Measurements from ENCODE around the gene POLN.
"Not testable (repeated sequence)": the region's sequence is repeated elsewhere in the genome, so short reads cannot be mapped to it uniquely, and the experiment has no call there.

POLN gene

DNA sequence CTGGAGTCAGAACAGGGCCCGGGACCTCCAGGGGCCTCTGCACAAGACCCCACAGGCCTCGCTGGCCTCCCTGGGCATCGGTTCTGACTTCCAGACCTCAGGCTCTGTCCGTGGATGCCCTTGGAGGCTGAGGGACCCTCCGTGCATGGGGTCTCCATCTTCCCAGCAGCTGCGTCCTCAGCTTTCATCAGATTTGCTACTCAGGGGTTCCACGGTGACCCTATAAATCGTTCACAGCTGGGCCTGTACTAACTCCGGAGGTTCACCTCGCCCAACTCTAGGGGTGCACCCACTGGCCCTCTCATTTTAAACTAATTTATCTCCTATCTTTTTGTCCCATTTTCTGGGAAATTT lies 33.1 kb upstream of the POLN start:
- DNase-seq, result not testable (repeated sequence)

- DNase-seq, result no peak
Observed at GRCh38 chr4:2274320-2275043, 32.6 kb upstream of the POLN start.

DNA sequence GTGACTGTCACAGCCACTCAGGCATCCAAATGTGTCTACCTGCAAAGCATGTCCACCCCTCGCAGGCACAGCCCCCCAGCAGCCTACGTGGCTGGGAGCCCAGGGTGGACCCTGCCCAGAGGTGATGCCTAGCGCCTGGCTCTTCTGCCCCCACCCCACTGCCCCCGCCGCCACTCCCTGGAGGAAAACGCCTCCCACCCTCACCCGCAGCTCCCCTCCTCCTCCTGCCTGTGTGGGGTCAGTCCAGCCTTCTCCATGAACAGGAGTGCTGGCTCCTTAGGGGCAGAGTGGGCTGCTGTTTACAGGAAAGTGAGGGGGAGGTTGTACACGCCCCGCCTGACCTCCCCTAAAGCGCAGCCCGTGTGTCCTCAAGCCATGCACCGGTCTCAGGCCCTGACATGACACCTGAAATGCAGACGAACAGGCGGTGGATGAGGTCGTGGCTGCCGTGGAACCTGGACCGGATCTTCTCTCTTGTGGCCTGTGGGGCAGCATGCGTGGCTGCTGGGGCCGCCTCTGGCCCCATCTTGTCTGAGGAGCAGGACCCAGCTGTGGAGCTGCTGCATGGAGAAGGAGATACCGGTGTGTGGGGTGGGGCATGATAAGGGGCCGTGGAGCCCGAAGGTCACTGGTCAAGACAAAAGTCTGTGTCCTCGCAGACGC lies 31.9 kb upstream of the POLN start:
- DNase-seq, result no peak

- no peak for DNase-seq
Observed at GRCh38 chr4:2273221-2273620, 31.3 kb upstream of the POLN start.

DNA sequence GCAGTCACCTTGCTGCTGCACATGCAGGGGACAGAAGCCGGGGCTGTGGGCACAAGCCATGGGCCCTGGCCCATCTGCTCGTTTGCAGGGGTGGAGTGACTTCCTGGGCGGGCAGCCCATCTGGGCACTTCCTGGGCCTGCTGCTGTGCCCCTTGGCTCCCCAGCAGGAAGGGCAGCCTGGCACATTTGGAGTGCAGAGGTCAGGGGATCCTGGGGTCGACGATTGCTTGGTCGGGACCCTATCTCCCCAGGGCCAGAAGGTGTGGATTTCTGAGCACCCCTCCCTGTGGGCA lies 30.9 kb upstream of the POLN start:
- DNase-seq, result no peak

GRCh38 chr4:2272026-2272827 lies 30.3 kb upstream of the POLN start:
- no peak for DNase-seq

DNA sequence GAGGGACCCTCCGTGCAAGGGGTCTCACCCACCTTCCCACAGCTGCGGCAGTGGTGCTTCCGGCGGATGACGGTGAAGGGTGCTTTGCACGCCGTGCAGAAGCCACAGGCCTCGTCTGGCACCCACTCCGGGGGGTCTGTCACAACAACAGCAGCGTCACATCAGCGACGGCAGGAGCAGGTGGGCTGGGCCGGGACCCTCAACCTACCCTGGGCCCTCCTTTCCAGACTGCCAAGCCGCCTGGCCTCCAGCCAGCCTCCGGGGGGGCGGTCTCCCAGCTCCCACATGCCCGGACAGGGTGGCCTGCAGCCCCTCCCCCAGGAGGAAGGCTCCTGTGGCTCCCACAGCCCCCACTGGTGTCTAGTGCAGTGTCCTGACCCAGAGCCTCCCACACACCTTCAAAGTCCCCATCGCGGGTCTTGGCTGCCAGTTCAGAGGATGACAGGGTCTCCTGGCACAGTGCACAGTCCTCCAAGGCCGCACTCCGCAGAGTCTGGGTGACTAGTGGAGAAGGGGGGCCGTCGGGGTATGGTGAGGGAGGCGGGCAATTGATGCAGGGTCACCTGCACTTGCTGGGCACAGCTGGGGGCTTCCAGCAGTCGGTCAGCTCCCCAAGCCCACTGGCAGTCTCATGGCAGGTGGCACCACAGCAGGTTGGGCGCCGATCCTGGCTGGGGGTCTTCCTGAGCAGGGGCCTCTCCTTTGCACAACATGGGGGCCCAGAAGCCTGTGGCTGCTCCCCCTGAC lies 29.5 kb upstream of the POLN start:
- DNase-seq, result no peak

DNA sequence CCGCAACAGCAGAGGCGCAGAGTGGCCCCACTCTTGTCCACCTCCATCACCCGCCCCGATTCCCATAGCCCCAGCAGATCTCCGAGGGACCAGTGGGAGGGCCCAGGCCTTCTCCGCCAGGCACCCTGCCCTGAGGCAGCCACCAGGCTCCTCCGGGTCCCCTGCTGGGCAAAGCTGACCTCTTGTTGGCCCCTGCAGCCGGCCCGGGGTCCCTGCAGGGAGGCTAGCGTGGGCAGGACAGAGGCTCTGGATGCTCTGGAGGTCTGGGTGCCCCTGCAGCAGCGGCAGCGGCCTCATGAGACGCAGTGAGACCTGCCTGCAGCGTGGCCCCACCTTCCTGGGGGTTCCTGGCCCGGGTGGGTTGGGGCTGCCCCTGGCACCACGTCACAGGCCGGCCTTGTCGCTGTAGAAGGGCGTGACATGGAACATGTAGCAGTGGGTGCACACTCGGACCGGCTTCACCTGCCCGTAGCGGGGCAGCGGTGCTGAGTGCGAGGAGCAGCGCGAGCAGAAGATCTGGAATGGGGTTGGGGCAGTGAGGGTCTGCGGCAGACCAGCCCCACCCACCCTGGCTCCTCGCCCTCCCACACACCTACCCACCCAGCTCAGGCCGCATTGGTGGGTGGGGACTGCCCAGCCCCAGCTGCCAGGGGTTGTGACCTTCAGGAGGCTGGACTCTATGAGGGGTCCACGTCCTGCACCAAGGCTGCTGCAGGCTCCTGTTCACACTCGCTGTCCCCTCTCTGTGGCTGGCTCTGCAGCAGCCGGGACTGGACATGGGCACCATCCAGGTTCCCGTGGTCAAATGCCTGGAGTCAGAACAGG lies 28.6 kb upstream of the POLN start:
- no peak for DNase-seq

GRCh38 chr4:2269618-2270163 lies 27.8 kb upstream of the POLN start:
- DNase-seq, result no peak

- DNase-seq, result no peak
Observed at GRCh38 chr4:2269206-2269531, 27.2 kb upstream of the POLN start.

GRCh38 chr4:2268357-2269205 lies 26.7 kb upstream of the POLN start:
- DNase-seq, result no peak

DNA sequence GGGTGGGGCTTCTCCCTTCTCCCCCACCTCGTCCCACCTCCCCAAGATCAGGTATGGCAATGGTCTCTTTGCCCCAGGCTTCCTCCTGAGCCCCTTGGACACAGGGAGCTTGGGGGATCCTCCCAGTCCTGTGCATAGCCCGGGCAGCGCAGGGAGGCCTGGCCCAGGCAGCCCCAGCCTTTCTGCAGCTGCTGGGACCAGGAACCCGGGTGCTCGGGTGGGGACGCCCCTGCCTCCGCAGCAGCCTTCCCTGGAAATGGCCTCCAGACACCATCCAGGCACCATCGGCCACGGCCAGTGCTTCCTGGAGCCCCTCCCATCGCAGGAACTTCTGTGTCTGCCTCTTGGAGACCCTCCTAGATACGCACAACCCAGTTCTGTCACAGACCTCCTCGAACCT lies 25.9 kb upstream of the POLN start:
- DNase-seq, result no peak

GRCh38 chr4:2267320-2267811 lies 25.4 kb upstream of the POLN start:
- no peak for DNase-seq

GRCh38 chr4:2266821-2267220 lies 24.9 kb upstream of the POLN start:
- DNase-seq, result no peak

DNA sequence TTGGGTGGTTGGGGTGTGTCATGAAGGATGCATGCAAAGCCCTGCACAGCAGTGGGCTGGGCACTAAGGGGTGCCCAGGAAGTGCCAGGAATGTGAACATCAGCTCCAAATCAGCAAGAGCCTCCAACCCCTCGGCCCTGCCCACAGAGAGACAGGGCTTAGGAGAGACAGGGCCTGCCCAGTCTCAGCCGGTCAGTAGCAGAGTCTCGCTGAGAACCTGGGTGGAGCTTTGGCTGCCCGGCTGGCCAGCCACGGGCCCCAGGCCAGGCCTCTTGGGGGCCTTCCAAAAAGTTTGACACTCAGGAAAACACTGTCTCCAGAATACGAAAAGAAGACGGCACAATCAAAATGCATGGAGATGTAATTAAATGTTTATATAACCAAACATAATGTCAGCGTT lies 24.3 kb upstream of the POLN start:
- DNase-seq, result no peak

- no peak for DNase-seq
Observed at GRCh38 chr4:2265113-2266110, 23.5 kb upstream of the POLN start.

DNA sequence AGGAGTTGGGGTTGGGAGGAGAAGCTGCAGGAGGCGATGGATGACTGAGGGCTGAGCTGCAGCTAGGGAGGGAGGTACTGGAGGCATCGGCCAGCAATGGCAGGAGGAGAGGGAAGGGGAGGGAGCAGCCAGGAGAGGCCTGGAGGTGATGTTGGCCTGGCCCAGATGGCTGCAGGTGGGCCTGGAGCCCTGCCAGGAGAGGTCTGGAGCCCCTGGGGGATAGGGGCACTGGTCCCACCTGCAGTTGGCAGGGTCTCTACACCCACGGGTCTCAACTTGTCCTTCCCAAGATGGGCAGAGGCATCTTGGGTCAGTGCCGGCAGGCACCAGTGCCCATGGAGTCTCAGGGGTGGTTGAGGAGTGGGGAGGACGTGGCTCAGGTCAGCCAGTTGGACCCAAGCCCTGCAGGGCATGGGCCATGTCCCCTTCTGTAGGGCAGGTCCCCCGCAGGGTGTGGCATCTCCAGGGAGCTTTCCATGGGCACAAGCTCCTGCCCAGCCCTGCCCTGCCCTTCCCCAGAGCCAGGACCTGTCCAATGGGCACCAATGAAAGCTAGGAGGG lies 22.6 kb upstream of the POLN start:
- no peak for DNase-seq

DNA sequence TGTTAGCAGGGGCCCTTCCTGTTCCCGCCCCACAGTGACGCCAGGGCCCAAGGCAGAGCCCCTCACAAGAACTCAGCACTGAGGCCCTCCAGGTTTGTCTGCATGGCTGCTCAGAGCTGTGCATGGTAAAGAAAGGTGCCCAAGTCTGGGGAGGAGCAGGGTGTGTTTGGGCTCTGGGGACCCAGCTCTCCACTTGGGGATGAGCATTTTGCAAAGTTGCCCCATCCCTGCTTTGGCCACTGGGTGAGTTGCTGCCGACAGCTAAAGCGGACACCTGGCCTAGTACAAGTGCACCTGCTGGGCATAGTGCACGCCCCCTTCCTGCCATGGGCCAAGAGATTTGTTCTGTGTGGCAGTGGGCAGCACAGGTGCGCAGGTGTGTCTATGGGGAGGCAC lies 22.0 kb upstream of the POLN start:
- no peak for DNase-seq

DNA sequence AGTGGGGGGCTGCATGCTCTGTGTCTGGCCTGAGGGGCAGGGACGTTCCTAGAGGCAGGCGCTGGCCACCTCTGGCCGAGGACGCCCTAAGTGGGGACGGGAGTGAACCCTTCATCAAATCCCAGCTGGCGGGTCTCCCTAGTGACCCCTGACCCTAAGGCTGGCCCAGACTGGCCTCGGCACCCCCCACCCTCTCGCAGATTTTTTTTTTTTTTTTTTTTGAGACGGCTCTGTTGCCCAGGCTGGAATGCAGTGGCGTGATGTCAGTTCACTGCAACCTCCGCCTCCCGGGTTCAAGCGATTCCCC lies 21.0 kb upstream of the POLN start:
- no peak for DNase-seq
